CD8-positive, alpha-beta memory T cell (primary cell): ENCODE data around the gene EGFR. TPM values are rescaled to one million over a fixed set of nuclear protein-coding genes. Genes with fewer than 3 reads are reported as not detected.

Source experiments
- CTCF ChIA-PET: fragments of 350-600 bp; sonication (Branson Sonifier 250); formaldehyde crosslinking; loops from one replicate; lab custom pipeline; 2021; ENCODE audit warnings: antibody characterized with exemption; lab: Charles Lee
- POLR2A ChIA-PET: fragments of 350-600 bp; sonication (Branson Sonifier 250); formaldehyde crosslinking; loops from one replicate; lab custom pipeline; 2021; ENCODE audit warnings: antibody characterized with exemption; lab: Charles Lee
- DNase-seq, 5 donors: peaks; one replicate each; pipeline versions ENCODE4 v3.0.0 to v3.0.0-alpha.2; 2020 to 2022; ENCODE audit warnings: mixed read lengths in 1 of 5
- H3K27ac ChIP-seq: one replicate; pipeline ENCODE4 v1.7.0; 2013; ENCODE audit warnings: low read depth, mild to moderate bottlenecking, low read length, moderate library complexity
- H3K27me3 ChIP-seq: 2 replicates; pipeline ENCODE4 v1.7.0; 2013; ENCODE audit warnings: low read length, mild to moderate bottlenecking; ENCODE audit not compliant: insufficient read depth, poor library complexity, severe bottlenecking
- H3K36me3 ChIP-seq: 2 replicates; pipeline ENCODE4 v1.7.0; 2013; ENCODE audit warnings: mild to moderate bottlenecking, low read length, moderate library complexity; ENCODE audit not compliant: insufficient read depth
- H3K4me1 ChIP-seq: 2 replicates; pipeline ENCODE4 v1.7.0; 2013; ENCODE audit warnings: mild to moderate bottlenecking, low read length, moderate library complexity; ENCODE audit not compliant: insufficient read depth
- H3K4me3 ChIP-seq: 2 replicates; pipeline ENCODE4 v1.7.0; 2013; ENCODE audit warnings: mild to moderate bottlenecking, low read length
- H3K9me3 ChIP-seq: 2 replicates; pipeline ENCODE4 v1.7.0; 2013; ENCODE audit warnings: mild to moderate bottlenecking, low read length
- H3K27ac Mint-ChIP-seq, 8 donors: one replicate each; pipeline ENCODE4 v1.8.0; 2020 to 2021; ENCODE audit warnings: mixed read lengths in 8 of 8, mild to moderate bottlenecking in 6 of 8, inconsistent platforms in 3 of 8, moderate library complexity in 3 of 8
- H3K27me3 Mint-ChIP-seq, 2 donors: one replicate each; pipeline ENCODE4 v1.8.0; 2020 to 2021; ENCODE audit warnings: mixed read lengths in 2 of 2, mild to moderate bottlenecking in 1 of 2, moderate library complexity in 1 of 2
- H3K36me3 Mint-ChIP-seq, 3 donors: one replicate each; pipeline ENCODE4 v1.8.0; 2020 to 2021; ENCODE audit warnings: mixed read lengths in 3 of 3, inconsistent platforms in 1 of 3, mild to moderate bottlenecking in 1 of 3
- H3K4me1 Mint-ChIP-seq, 3 donors: one replicate each; pipeline ENCODE4 v1.8.0; 2020 to 2021; ENCODE audit warnings: mixed read lengths in 3 of 3, inconsistent platforms in 1 of 3, mild to moderate bottlenecking in 1 of 3
- H3K4me3 Mint-ChIP-seq, 7 donors: one replicate each; pipeline ENCODE4 v1.8.0; 2020 to 2021; ENCODE audit warnings: mixed read lengths in 7 of 7, mild to moderate bottlenecking in 6 of 7, moderate library complexity in 4 of 7, inconsistent platforms in 2 of 7
- H3K9me3 Mint-ChIP-seq, 5 donors: one replicate each; pipeline ENCODE4 v1.8.0; 2020 to 2022; ENCODE audit warnings: mixed read lengths in 5 of 5, mild to moderate bottlenecking in 3 of 5, moderate library complexity in 2 of 5, inconsistent platforms in 1 of 5
- polyA plus RNA-seq: library from polyadenylated mRNA; unstranded; fragments of 300-500 nt; fragmentation: Illumina TruSeq; gene quantifications from one replicate; pipeline ENCODE4 v1.2.3, GENCODE V29; 2021
- total RNA-seq, 2 experiments: library from RNA; stranded (reverse); gene quantifications; one replicate each; pipeline ENCODE4 v1.2.3, GENCODE V29; 2021

EGFR gene
- total and polyA plus RNA-seq, 3 experiments from 2014 or later = not detected

DNA sequence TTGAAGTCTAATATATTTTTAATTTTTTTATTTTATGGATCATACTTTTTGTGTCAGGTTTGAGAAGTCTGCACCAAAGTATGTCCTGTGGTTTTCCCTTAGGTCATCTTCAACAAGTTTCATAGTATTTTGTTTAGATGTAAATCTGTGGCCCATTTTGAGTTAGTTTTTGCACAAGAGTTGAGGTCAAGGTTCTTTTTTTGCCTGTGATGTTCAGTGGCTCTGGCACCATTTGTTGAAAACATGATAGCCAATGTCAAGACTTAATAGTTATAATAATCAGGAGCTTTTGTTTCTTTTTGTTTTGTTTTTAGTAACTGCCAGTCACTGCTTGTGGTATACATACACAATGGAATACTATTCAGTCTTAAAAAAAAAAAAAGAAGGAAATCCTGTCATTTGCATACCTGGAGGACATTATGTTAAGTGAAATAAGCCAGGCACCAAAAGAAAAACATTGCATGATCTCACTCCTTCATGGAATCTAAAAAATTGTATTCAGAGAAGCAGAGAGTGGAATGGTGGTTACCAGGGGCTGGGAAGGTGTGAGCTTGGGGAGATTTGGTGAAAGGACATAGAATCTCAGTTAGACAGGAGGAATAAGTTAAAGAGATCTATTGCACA, 61.3 kb downstream of the EGFR start:
- no peak overlapping the region for H3K27ac ChIP-seq
- peak overlapping the region in 1 of 8 donors; percentile 11 for H3K27ac Mint-ChIP-seq
- H3K4me3 ChIP-seq = no peak overlapping the region
- H3K27me3 ChIP-seq = no peaks in the 10 kb centered on the region
- ChIA-PET POLR2A (no interaction called here), CTCF (no interaction called here)
- no peaks in the 10 kb centered on the region for H3K9me3 ChIP-seq
- no peaks in the 10 kb centered on the region for H3K9me3 Mint-ChIP-seq
- H3K36me3 Mint-ChIP-seq = no peaks in the 10 kb centered on the region
- H3K4me1 Mint-ChIP-seq = no peaks in the 10 kb centered on the region
- peaks cover under 1 to 9% of the 10 kb centered on the region in 2 donors for H3K27me3 Mint-ChIP-seq
- no peak overlapping the region for H3K4me3 Mint-ChIP-seq
- no peak for DNase-seq
- H3K36me3 ChIP-seq = no peaks in the 10 kb centered on the region
- no peaks in the 10 kb centered on the region for H3K4me1 ChIP-seq

GRCh38 chr7:55081068-55081467, 62.3 kb downstream of the EGFR start:
- Mint-ChIP-seq H3K4me3 (no peak overlapping the region), H3K4me1 (peaks cover 0 to 3% (median 2%) of the 10 kb centered on the region in 3 donors), H3K9me3 (no peaks in the 10 kb centered on the region), H3K27me3 (peaks cover 4 to 9% of the 10 kb centered on the region in 2 donors), H3K36me3 (no peaks in the 10 kb centered on the region), H3K27ac (no peak overlapping the region)
- Histone ChIP-seq H3K36me3 (no peaks in the 10 kb centered on the region), H3K4me1 (peaks cover 2% of the 10 kb centered on the region), H3K9me3 (no peaks in the 10 kb centered on the region), H3K27me3 (no peaks in the 10 kb centered on the region), H3K4me3 (no peak overlapping the region), H3K27ac (no peak overlapping the region)
- CTCF ChIA-PET = no interaction called here
- POLR2A ChIA-PET = no interaction called here
- no peak for DNase-seq

DNA sequence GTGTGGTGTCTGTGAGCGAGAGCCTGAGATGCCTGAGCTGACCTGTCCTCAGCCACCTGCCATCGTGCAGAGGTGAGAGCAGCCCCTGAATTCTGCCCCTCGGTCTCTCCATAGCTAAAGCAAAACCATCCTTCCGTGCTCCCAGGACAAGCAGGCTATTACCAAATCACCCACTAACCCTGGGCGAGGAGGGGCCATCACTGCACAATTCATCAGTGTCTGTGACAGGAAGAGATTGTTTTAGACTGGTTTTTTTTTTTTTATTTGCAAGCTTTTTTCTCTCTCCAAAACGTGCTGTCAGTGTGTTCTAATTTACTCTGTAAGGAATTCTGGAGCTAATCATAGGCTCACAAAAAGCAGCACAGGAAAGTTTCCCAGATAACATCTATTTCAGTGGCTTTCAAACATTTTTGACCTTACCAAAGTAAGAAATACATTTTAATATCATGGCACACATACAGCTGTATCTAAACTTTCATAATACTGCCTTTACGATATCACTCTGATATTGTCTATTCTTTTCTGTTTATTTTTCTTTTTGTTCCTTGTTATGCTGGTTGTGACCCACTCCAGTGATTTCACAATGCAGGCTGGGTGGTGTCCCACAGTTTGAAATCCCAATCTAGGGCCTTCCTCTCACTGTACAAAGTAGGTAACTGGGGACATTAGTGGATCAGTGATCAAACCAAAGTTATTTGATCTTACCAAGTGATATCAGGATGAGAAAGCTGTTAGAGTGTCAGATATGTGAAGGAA, 62.8 kb downstream of the EGFR start:
- H3K4me3 Mint-ChIP-seq = no peak overlapping the region
- Histone ChIP-seq H3K9me3 (no peaks in the 10 kb centered on the region), H3K4me3 (no peak overlapping the region), H3K36me3 (no peaks in the 10 kb centered on the region), H3K27me3 (no peaks in the 10 kb centered on the region), H3K4me1 (peaks cover 8% of the 10 kb centered on the region), H3K27ac (no peak overlapping the region)
- ChIA-PET CTCF (no interaction called here), POLR2A (no interaction called here)
- no peak overlapping the region for H3K27ac Mint-ChIP-seq
- no peak for DNase-seq
- no peaks in the 10 kb centered on the region for H3K9me3 Mint-ChIP-seq
- peaks cover 4 to 8% (median 7%) of the 10 kb centered on the region in 3 donors for H3K4me1 Mint-ChIP-seq
- H3K36me3 Mint-ChIP-seq = no peaks in the 10 kb centered on the region
- peaks cover 4 to 9% of the 10 kb centered on the region in 2 donors for H3K27me3 Mint-ChIP-seq

DNA sequence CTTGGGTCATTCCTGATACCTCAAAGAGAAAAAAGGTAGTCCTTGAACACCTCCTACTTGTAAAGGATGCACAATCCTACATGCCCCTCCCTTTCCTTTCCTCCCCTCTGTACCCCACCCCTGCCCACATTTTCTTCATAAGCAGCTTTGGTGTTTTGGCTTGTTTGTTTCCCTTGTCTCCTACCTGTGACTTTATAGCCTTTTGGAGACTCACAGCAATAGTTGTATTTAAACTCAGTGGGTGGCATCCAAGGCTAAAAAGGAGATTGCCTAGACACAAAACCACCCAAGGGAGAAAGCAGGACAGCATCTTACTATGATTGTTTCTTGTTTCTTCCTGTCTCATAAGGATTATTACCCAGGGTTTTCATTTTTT, 63.4 kb downstream of the EGFR start:
- no peaks in the 10 kb centered on the region for H3K36me3 Mint-ChIP-seq
- POLR2A ChIA-PET = no interaction called here

DNA sequence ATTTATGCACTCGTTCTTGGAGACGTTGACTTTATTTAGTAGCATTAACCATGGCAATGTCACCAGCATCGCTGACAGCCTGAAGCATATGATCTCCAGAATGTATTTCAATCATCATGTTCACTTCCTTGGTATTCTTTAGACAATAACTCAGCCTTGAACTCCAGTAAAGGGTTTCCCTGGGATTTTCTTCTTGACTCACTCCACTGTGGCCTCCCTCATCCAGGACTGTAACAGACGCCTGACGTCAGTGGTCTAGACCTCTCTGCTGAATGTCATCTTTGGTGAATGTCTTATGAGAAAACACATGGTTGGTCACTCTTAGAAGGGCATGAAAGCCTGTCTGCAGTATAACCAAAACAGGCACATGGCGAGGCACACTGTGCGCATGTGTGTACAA, 64.4 kb downstream of the EGFR start:
- H3K27ac ChIP-seq = no peak overlapping the region
- H3K4me1 Mint-ChIP-seq = peaks cover 7 to 16% (median 11%) of the 10 kb centered on the region in 3 donors
- H3K36me3 ChIP-seq = no peaks in the 10 kb centered on the region
- no peaks in the 10 kb centered on the region for H3K27me3 ChIP-seq
- H3K4me3 ChIP-seq = no peak overlapping the region
- no peak overlapping the region for H3K4me3 Mint-ChIP-seq
- CTCF ChIA-PET = no interaction called here
- peaks cover 4 to 9% of the 10 kb centered on the region in 2 donors for H3K27me3 Mint-ChIP-seq
- DNase-seq = no peak
- no peak overlapping the region for H3K27ac Mint-ChIP-seq
- no peaks in the 10 kb centered on the region for H3K9me3 Mint-ChIP-seq
- no peaks in the 10 kb centered on the region for H3K9me3 ChIP-seq
- peaks cover 11% of the 10 kb centered on the region for H3K4me1 ChIP-seq
- no peaks in the 10 kb centered on the region for H3K36me3 Mint-ChIP-seq
- POLR2A ChIA-PET = no interaction called here

More for the DNA sequence above, 63.4 kb downstream of the EGFR start:
- Mint-ChIP-seq H3K4me3 (no peak overlapping the region), H3K27ac (no peak overlapping the region), H3K4me1 (peaks cover 7 to 13% (median 9%) of the 10 kb centered on the region in 3 donors), H3K27me3 (peaks cover 4 to 9% of the 10 kb centered on the region in 2 donors), H3K9me3 (no peaks in the 10 kb centered on the region)
- H3K4me3 ChIP-seq = no peak overlapping the region
- no peaks in the 10 kb centered on the region for H3K27me3 ChIP-seq
- DNase-seq = no peak
- H3K9me3 ChIP-seq = no peaks in the 10 kb centered on the region
- no peaks in the 10 kb centered on the region for H3K36me3 ChIP-seq
- CTCF ChIA-PET = no interaction called here
- H3K4me1 ChIP-seq = peaks cover 11% of the 10 kb centered on the region
- no peak overlapping the region for H3K27ac ChIP-seq

DNA sequence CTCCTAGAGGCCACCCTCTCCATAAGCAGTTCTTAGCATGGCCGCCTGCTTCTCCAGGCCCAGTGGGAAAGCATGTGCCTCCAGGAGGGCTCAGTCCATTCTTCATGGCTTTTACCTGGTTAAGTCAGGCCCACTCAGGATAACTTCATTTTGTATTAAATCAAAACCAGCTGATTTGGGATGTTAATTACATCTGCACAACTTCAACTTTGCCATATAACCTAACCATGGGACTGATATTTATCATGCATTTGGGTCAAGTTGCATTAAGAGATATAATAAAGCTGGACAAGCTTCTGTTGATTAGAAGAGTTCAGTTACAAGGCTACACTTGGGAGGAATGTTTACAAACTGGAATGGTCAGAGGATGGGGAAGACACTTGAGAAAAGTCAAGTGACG, 65.5 kb downstream of the EGFR start:
- Histone ChIP-seq H3K9me3 (no peaks in the 10 kb centered on the region), H3K4me3 (no peak overlapping the region), H3K27ac (no peak overlapping the region), H3K36me3 (no peaks in the 10 kb centered on the region), H3K27me3 (no peaks in the 10 kb centered on the region), H3K4me1 (peaks cover 11% of the 10 kb centered on the region)
- ChIA-PET POLR2A (no interaction called here), CTCF (interaction anchor here (0.6 kb wide), 1 partner anchor 48 kb away, joined by 3 read pairs; no protein-coding TSS in a partner anchor)
- Mint-ChIP-seq H3K9me3 (no peaks in the 10 kb centered on the region), H3K4me1 (peaks cover 7 to 16% (median 11%) of the 10 kb centered on the region in 3 donors), H3K27ac (no peak overlapping the region), H3K36me3 (no peaks in the 10 kb centered on the region), H3K4me3 (peak overlapping the region in 1 of 7 donors; percentile 48), H3K27me3 (peaks cover 4 to 9% of the 10 kb centered on the region in 2 donors)
- DNase-seq = no peak

GRCh38 chr7:55085511-55086412, 66.9 kb downstream of the EGFR start:
- Histone ChIP-seq H3K27me3 (no peaks in the 10 kb centered on the region), H3K9me3 (no peaks in the 10 kb centered on the region), H3K27ac (no peak overlapping the region), H3K4me3 (no peak overlapping the region), H3K4me1 (peaks cover 11% of the 10 kb centered on the region), H3K36me3 (no peaks in the 10 kb centered on the region)
- H3K4me3 Mint-ChIP-seq = no peak overlapping the region
- POLR2A ChIA-PET = no interaction called here
- no peak for DNase-seq
- no peaks in the 10 kb centered on the region for H3K9me3 Mint-ChIP-seq
- CTCF ChIA-PET = no interaction called here
- peak overlapping the region in 1 of 8 donors; percentile 59 for H3K27ac Mint-ChIP-seq
- peaks cover 4 to 9% of the 10 kb centered on the region in 2 donors for H3K27me3 Mint-ChIP-seq
- H3K4me1 Mint-ChIP-seq = peaks cover 7 to 16% (median 11%) of the 10 kb centered on the region in 3 donors
- H3K36me3 Mint-ChIP-seq = no peaks in the 10 kb centered on the region
